ENCODE data around the gene PACSIN2. TPM values are rescaled to one million over a fixed set of nuclear protein-coding genes. Genes with fewer than 3 reads are reported as not detected.
"Not testable (repeated sequence)": the region's sequence is repeated elsewhere in the genome, so short reads cannot be mapped to it uniquely, and the experiment has no call there.

The PACSIN2 gene
- total RNA-seq, 8 experiments from 2014 or later, result 23.1 to 61.2 (median 39.0) TPM

DNA sequence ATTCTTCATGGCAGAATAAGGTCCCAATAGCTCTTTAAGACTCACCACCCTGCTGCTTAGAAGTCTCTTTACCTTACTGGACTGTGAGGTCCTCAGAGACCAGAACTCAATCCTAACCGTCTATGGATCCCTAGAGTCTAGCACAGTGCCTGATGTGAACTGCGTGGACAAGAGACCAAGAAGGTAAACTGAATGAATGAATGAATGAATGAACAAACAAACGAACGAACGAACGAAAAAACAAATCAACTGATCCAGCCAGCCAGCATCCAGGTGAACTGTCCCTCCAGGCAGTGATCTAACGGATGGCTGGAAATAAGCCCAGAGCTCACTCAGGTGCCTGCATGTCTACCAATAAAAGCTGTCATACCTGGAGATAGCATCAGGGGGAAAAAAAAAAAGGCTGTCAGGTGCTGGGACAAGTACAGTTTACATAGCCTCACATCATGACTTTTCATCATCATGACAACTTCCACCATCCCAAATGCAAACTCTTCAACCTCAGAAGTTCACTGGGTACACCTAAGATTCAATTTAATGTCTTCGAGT, 59.8 kb downstream of the PACSIN2 start:
- in situ Hi-C loops (cut with MboI; ENCODE audit: low pct_unique_long_range_greater_than_20kb in 2 of 9, low sequenced_read_pairs in 9 of 9, unreplicated experiment in 9 of 9), result no loop called here
- WGBS, 10 experiments, result 85 to 100% (median 97%) methylated on average over 2 to 8 of the region's 8 CpGs
- no peak for ATAC-seq (replicated peaks in 6 of 8)

DNA sequence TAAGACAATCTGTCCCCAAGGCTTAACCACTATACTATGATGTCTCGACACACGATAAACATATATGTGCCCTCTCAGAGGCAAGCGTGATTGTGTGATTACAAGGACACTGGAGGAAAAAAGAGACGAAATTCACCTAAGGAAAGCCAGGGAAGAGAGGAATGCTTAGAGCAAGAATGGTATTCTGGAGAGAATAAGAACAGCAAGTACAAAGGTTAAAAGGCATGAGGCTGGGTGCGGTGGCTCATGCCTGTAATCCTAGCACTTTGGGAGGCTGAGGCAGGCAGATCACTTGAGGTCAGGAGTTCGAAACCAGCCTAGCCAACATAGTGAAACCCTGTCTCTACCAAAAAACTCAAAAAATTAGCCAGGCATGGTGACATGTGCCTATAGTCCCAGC, 61.2 kb downstream of the PACSIN2 start:
- ATAC-seq (replicated peaks in 6 of 8); H3K27ac ChIP-seq; H3K4me3 ChIP-seq; in situ Hi-C loops (cut with MboI; ENCODE audit: low pct_unique_long_range_greater_than_20kb in 2 of 9, low sequenced_read_pairs in 9 of 9, unreplicated experiment in 9 of 9): not testable (repeated sequence)
- 73 to 100% (median 86%) methylated on average over 2 to 6 of the region's 6 CpGs; no CpG with 5 or more reads in 2 of the 10 experiments for WGBS, 10 experiments
- peaks cover 11 to 13% of the 10 kb centered on the region in 2 donors for H3K4me1 ChIP-seq (replicated peaks in 1 of 2)

More for the DNA sequence above, 59.8 kb downstream of the PACSIN2 start:
- Histone ChIP-seq H3K4me3 (no peak overlapping the region), H3K4me1 (replicated peaks in 1 of 2) (peaks cover 25 to 27% of the 10 kb centered on the region in 2 donors), H3K27ac (no peak overlapping the region)

DNA sequence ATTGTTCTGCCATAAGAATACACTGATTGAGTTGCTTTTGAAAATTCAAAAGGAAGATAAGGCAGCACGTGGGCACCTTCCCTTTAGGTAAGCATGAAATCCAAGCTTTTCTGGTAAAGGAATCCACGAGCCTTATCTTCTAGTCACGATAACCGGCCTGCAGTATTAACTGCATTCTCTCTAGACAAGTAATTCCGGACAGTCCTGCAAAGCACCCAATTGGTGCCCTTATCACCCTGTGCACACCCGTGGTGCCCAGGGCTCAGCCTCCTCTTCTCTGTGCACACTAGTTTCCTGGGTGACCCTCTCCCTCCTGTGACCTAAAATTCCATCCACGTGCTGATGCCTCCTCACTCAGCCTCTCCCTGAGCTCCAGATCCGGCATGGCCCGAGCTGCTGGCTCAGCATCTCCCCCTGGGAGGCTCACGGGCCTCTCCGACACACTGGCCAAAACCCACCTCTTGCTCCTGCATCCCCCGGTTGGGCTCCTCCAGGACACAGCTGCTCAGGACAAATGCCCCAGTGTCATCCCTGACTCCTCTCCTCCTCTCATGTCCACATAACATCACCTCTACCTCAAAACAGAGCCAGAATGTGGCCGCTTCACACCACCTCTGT, 63.7 kb downstream of the PACSIN2 start:
- no peak overlapping the region for H3K27ac ChIP-seq
- no peak overlapping the region for H3K4me3 ChIP-seq
- H3K4me1 ChIP-seq (replicated peaks in 1 of 2), result peaks cover 0 to 18% of the 10 kb centered on the region in 2 donors
- 74 to 100% (median 90%) methylated on average over 1 to 8 of the region's 13 CpGs; no CpG with 5 or more reads in 1 of the 10 experiments for WGBS, 10 experiments
- no peak for ATAC-seq (replicated peaks in 6 of 8)
- in situ Hi-C loops (cut with MboI; ENCODE audit: low pct_unique_long_range_greater_than_20kb in 2 of 9, low sequenced_read_pairs in 9 of 9, unreplicated experiment in 9 of 9), result no loop called here

DNA sequence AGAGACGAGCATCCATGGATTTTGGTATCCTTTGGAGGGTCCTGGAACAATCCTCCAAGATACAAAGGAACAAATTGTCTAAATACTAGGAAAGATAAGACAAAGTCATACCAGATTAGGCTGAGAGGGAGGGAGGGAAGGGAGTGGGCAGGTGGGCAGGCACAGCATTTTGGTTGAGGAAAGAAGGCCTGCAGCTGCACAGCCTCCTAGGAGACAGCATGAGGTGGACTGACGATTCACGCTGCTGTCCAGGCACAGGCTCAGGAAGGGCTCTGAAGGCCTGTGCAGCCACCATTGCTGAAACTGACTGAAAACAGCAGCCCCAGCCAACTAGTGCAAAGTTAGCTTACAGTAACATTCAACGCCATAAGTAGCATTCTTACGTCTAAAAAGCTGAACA, 64.7 kb downstream of the PACSIN2 start:
- in situ Hi-C loops (cut with MboI; ENCODE audit: low pct_unique_long_range_greater_than_20kb in 2 of 9, low sequenced_read_pairs in 9 of 9, unreplicated experiment in 9 of 9), result no loop called here
- no peak overlapping the region for H3K27ac ChIP-seq
- H3K4me1 ChIP-seq (replicated peaks in 1 of 2), result peaks cover 0 to 26% of the 10 kb centered on the region in 2 donors
- WGBS, 10 experiments, result 50 to 100% (median 83%) methylated on average over 1 to 2 of the region's 5 CpGs; no CpG with 5 or more reads in 3 of the 10 experiments
- H3K4me3 ChIP-seq, result no peak overlapping the region
- peak in 1 of 8 experiments; percentile 22 for ATAC-seq (replicated peaks in 6 of 8)

DNA sequence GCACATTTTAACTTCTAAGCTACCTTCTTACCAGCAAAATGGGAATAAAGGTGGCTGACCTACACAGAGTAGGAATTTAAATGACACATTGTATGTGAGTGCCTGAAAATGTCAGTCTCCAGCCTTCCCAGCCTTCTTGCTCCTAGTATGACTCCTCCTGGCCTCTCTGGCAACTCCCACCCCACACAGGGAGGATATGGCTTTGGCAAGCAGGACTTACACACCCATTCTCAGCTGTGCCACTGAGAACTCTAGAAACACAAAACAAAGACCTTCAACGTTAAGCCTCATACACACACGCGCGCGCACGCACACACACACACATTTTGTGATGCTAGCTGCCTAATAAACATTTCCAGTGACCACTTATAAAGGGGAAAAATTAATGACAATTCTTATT, 65.8 kb downstream of the PACSIN2 start:
- H3K4me3 ChIP-seq, result no peak overlapping the region
- ATAC-seq (replicated peaks in 6 of 8), result peak in 3 of 8 experiments; percentile 76 to 100 (median 99)
- 0 to 97% (median 73%) methylated on average over 4 to 6 of the region's 6 CpGs; no CpG with 5 or more reads in 2 of the 10 experiments for WGBS, 10 experiments
- in situ Hi-C loops (cut with MboI; ENCODE audit: low pct_unique_long_range_greater_than_20kb in 2 of 9, low sequenced_read_pairs in 9 of 9, unreplicated experiment in 9 of 9), result no loop called here
- H3K4me1 ChIP-seq (replicated peaks in 1 of 2), result peaks cover 0 to 26% of the 10 kb centered on the region in 2 donors
- no peak overlapping the region for H3K27ac ChIP-seq

DNA sequence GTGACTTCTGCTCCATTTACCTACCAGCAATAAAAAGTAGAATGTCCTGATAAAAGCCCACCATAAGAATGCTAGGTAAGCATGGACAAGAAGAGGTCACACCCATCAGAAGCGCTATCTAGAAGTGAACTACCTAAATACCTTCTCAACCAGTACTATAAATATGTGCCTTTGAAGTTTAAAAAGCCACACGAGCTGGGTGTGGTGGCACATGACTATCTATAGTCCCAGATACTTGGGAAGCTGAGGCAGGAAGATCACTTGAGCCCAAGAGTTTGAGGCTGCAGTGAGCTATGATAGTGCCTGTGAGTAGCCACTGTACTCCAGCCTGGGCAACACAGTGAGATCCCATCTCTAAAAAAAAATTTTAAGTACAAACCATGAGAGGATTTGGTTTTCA, 66.7 kb downstream of the PACSIN2 start:
- H3K27ac ChIP-seq, result no peak overlapping the region
- peaks cover 0 to 29% of the 10 kb centered on the region in 2 donors for H3K4me1 ChIP-seq (replicated peaks in 1 of 2)
- no peak overlapping the region for H3K4me3 ChIP-seq
- ATAC-seq (replicated peaks in 6 of 8), result no peak
- WGBS, 10 experiments, result 40 to 100% (median 94%) methylated on average over 1 to 2 of the region's 2 CpGs; no CpG with 5 or more reads in 3 of the 10 experiments
- in situ Hi-C loops (cut with MboI; ENCODE audit: low pct_unique_long_range_greater_than_20kb in 2 of 9, low sequenced_read_pairs in 9 of 9, unreplicated experiment in 9 of 9), result no loop called here

DNA sequence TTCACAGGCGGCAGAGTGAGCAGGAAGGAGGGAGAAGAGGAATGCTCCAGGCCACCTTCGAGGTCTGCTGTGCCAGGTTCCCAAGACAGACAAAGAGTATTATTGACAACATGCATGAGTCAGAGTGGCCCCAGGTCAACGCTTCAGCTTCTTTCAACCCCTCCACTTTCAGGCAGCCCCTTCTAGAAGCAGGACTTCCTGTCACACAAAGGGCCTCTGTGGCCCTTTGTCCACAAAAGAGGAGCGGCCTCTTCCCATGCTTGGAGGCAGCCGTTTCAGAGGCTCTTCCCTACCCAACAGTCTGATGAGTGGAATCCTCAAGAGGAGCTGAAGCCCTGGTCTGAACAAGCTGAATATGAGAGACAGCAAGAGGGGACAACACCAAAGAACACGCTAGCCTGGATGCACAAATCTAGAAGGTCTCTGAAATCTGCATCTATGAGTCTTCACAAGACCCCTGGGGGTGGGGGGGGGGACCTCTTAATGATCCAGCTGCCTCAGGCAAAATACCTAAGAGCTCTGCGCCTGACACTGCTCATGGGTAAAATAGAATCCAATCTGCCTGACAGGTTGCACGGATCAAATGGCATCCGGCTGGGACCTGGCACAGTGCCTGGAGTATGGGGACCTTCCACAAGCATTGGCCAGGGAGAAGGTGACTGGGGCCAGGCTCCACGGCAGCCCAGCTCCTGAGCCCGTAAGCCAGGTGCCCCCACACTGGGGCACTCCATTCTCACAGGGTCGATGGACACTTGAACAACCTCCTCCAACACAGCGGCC, 67.5 kb downstream of the PACSIN2 start:
- WGBS, 10 experiments, result 33 to 100% (median 80%) methylated on average over 1 to 6 of the region's 13 CpGs; no CpG with 5 or more reads in 3 of the 10 experiments
- in situ Hi-C loops (cut with MboI; ENCODE audit: low pct_unique_long_range_greater_than_20kb in 2 of 9, low sequenced_read_pairs in 9 of 9, unreplicated experiment in 9 of 9), result no loop called here
- no peak overlapping the region for H3K27ac ChIP-seq
- peak in 6 of 8 experiments; percentile 17 to 75 (median 55) for ATAC-seq (replicated peaks in 6 of 8)
- peaks cover 0 to 29% of the 10 kb centered on the region in 2 donors for H3K4me1 ChIP-seq (replicated peaks in 1 of 2)
- H3K4me3 ChIP-seq, result no peak overlapping the region

DNA sequence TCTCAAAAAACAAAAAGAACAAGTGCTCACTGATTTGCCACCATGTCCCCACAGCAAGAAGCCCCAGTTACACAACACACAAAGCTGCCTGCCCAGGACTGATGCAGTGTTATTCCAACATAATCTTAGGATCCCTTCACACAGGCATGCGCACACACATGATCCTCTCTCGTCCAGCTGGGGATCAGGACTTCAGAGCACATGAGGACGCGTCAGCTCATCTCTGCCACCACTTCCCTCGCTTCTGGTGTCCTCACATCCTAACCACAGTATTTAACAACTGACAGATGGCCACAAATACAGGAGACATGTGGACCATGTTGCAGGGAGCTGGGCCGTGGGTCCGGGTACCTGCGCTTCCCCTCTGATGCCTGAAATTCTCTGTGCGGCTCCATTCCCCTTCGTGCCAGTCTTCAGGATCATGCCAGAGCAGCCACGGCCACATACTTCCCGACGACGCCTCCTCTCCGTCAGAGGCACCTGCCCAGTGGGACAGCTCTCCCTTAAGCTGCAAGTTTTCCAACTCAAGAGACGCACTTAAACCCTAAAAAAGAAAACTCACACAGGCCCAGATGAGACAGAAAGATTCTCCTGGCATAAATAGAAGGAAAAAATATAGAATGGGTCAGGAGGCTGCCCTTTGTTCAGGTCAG, 68.3 kb downstream of the PACSIN2 start:
- no peak for ATAC-seq (replicated peaks in 6 of 8)
- WGBS, 10 experiments, result 83 to 100% (median 97%) methylated on average over 1 to 7 of the region's 16 CpGs; no CpG with 5 or more reads in 5 of the 10 experiments
- Histone ChIP-seq H3K4me1 (replicated peaks in 1 of 2) (peaks cover 0 to 29% of the 10 kb centered on the region in 2 donors), H3K27ac (no peak overlapping the region), H3K4me3 (no peak overlapping the region)
- in situ Hi-C loops (cut with MboI; ENCODE audit: low pct_unique_long_range_greater_than_20kb in 2 of 9, low sequenced_read_pairs in 9 of 9, unreplicated experiment in 9 of 9), result no loop called here

DNA sequence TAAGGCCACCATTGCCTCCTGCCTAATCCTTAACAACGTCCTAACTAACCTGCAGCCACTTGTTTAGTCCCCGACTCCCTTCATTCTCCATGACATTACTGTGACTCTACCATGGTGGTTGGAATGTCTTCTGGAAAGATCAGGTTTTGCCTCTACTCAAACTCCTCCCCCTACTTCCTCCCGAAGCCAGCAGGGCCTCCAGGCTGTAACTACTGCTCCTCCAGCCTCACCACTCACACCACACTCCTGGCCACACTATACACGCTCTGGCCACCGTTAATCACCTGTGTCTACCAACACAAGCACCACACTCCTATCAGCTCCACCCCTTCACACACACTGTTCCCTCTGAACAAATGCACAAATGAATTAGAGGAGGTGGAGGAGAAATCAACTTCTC, 69.2 kb downstream of the PACSIN2 start:
- WGBS, 10 experiments, result 40 to 100% (median 85%) methylated on average over 1 to 2 of the region's 5 CpGs; no CpG with 5 or more reads in 3 of the 10 experiments
- Histone ChIP-seq H3K27ac (no peak overlapping the region), H3K4me3 (no peak overlapping the region), H3K4me1 (replicated peaks in 1 of 2) (peaks cover 0 to 30% of the 10 kb centered on the region in 2 donors)
- peak in 1 of 8 experiments; percentile 33 for ATAC-seq (replicated peaks in 6 of 8)
- in situ Hi-C loops (cut with MboI; ENCODE audit: low pct_unique_long_range_greater_than_20kb in 2 of 9, low sequenced_read_pairs in 9 of 9, unreplicated experiment in 9 of 9), result no loop called here

DNA sequence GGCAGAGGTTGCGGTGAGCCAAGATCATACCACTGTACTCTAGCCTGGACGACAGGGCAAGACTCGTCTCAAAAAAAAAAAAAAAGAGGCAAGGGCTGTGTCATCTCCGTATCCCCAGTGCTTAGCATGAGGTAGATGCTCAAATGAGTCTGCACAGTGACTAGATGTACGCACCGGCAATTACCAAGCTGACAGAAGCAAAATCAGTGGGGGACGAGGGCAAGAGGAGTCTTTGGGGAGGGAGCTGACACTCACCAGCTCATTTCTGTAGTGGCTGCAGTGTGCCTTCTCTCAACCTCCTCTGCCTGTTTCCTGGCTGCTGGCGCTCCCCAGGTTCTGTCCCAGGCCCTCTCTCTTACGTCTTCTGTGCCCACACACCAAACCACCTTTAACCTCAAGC, 69.9 kb downstream of the PACSIN2 start:
- 88 to 100% (median 98%) methylated on average over 1 to 6 of the region's 9 CpGs; no CpG with 5 or more reads in 5 of the 10 experiments for WGBS, 10 experiments
- Histone ChIP-seq H3K27ac (no peak overlapping the region), H3K4me1 (replicated peaks in 1 of 2) (peaks cover 5 to 38% of the 10 kb centered on the region in 2 donors), H3K4me3 (no peak overlapping the region)
- no peak for ATAC-seq (replicated peaks in 6 of 8)
- in situ Hi-C loops (cut with MboI; ENCODE audit: low pct_unique_long_range_greater_than_20kb in 2 of 9, low sequenced_read_pairs in 9 of 9, unreplicated experiment in 9 of 9), result no loop called here

DNA sequence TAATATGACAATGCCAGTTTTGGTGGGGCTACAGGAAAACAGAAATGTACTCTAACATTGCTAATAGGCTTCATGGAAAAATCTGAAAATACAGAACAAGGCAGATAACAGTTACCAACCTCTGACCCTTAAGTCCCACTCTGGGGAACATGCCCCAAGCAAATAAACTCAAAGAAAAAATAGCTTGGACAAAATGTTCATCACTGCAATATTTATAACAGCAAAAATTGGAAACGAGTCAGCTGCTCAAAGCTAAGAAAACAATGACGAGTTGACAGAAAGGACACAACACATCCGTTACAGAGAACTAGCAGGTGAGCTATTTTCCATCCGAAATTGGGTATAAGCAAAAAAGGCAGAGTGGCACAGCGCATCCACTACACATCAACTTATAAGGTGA, 70.5 kb downstream of the PACSIN2 start:
- in situ Hi-C loops (cut with MboI; ENCODE audit: low pct_unique_long_range_greater_than_20kb in 2 of 9, low sequenced_read_pairs in 9 of 9, unreplicated experiment in 9 of 9), result no loop called here
- peaks cover 12 to 44% of the 10 kb centered on the region in 2 donors for H3K4me1 ChIP-seq (replicated peaks in 1 of 2)
- no peak for ATAC-seq (replicated peaks in 6 of 8)
- H3K27ac ChIP-seq, result no peak overlapping the region
- no peak overlapping the region for H3K4me3 ChIP-seq
- WGBS, 10 experiments, result 8 to 97% (median 87%) methylated on average over 1 to 5 of the region's 5 CpGs

DNA sequence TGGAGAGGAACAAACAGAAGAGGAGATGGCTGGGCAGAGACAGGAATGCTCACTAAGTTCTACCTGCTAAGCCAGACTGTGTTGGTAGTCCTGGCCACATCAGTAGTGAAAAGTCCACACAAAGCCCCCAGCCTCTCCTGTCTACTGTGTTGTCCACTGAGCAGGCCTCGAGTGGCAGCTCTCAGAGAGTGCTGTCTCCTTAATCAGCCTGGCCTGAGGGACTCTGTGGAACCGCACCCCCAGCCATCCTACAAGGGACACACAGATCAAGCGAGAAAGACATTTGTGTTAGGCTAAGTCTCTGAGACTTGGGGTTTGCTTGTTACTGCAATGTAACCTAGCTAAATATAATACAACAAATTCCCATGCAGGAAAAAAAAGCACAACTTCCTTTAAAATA, 71.0 kb downstream of the PACSIN2 start:
- WGBS, 10 experiments, result 83 to 100% (median 98%) methylated on average over 1 to 3 of the region's 3 CpGs; no CpG with 5 or more reads in 4 of the 10 experiments
- Histone ChIP-seq H3K27ac (no peak overlapping the region), H3K4me3 (no peak overlapping the region), H3K4me1 (replicated peaks in 1 of 2) (peaks cover 16 to 48% of the 10 kb centered on the region in 2 donors)
- in situ Hi-C loops (cut with MboI; ENCODE audit: low pct_unique_long_range_greater_than_20kb in 2 of 9, low sequenced_read_pairs in 9 of 9, unreplicated experiment in 9 of 9), result no loop called here
- ATAC-seq (replicated peaks in 6 of 8), result no peak

DNA sequence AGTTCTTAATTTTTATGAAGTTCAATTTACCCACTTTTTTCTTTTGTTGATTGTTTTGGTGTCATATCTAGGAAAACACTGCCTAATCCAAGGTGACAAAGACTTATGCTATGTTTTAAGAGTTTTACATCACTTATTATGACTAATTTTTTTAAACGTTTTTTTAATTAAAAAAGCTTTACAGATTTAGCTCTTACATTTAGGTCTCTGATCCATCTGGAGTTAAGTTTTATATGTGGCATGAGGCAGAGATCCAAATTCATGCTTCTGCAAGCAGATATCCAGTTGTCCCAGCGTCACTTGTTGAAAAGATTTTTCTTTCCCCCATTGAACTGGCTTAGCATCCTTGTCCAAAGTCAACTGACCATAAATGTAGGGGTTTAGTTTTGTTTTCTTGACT, 72.6 kb downstream of the PACSIN2 start:
- Histone ChIP-seq H3K4me3 (no peak overlapping the region), H3K27ac (no peak overlapping the region), H3K4me1 (replicated peaks in 1 of 2) (peaks cover 21 to 50% of the 10 kb centered on the region in 2 donors)
- WGBS, 10 experiments, result 17 to 100% (median 70%) methylated on average over 1 to 2 of the region's 2 CpGs; no CpG with 5 or more reads in 1 of the 10 experiments
- ATAC-seq (replicated peaks in 6 of 8), result no peak
- in situ Hi-C loops (cut with MboI; ENCODE audit: low pct_unique_long_range_greater_than_20kb in 2 of 9, low sequenced_read_pairs in 9 of 9, unreplicated experiment in 9 of 9), result no loop called here
